DMS114 treated with DMSO at 0.1 percent for 48 hours (cell line): Measurements from ENCODE around the gene CATSPERB.
"Not testable (repeated sequence)": the region's sequence is repeated elsewhere in the genome, so short reads cannot be mapped to it uniquely, and the experiment has no call there.

Experiments
- DNase-seq: peaks from one replicate; lab custom pipeline; 2025; ENCODE audit not compliant: unreplicated experiment; lab: John Stamatoyannopoulos, UW

CATSPERB gene

GRCh38 chr14:91582761-91583160, 149.1 kb downstream of the CATSPERB start:
- DNase-seq = no peak

DNA sequence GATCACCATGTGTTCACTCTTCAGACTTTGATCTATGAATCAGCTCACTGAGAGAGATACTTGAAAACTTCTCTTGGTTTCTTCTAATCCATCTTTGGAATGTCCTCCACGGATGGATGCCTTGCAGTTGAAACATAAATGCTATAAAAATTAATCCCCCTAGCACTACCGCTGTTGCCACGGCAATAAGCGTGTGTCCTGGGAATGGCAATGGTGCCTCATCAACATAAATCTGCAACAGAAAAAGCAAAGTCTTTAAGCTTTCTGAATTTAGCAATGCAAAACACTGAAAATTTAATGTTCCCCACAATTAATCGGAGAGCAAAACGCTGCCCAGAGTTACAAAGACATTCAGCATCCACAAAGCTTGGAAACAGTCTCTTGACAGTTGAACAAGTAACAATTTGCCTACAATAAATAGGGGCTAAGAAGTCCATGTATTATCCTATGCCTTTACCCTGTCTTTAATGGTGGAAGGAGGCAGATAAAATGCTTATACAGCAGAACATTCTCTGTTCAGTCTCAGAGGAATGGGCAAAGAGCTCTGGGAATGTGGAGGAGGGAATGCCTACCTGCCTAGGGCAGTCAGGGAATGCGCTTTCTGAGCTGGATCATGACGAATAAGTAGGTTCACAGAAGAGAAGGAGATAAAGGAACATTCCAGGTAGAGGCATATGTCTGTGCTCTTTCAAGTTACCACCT, 150.9 kb downstream of the CATSPERB start:
- DNase-seq = no peak

DNA sequence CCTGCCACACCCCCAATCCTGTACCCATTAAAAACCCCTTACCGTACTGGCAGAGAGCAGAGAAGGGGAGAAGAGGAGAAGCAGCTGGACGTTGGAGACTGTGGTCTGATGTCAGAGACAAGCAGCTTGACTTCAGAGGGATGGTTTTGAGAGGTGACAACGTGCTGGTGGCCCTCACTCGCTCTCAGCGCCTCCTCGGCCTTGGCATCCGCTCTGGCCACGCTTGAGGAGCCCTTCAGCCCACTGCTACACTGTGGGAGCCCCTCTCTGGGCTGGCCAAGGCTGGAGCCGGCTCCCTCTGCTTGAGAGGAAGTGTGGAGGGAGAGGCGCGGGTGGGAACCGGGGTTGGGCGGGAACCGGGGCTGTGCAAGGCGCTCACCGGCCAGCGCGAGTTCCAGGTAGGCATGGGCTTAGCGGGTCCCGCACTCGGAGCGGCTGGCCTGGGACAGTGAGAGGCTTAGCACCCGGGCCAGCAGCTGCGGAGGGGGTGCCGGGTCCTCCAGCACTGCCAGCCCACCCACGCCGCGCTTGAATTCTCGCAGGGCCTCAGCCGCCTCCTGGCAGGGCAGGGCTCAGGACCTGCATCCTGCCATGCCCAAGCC, 154.2 kb downstream of the CATSPERB start:
- DNase-seq = no peak

DNA sequence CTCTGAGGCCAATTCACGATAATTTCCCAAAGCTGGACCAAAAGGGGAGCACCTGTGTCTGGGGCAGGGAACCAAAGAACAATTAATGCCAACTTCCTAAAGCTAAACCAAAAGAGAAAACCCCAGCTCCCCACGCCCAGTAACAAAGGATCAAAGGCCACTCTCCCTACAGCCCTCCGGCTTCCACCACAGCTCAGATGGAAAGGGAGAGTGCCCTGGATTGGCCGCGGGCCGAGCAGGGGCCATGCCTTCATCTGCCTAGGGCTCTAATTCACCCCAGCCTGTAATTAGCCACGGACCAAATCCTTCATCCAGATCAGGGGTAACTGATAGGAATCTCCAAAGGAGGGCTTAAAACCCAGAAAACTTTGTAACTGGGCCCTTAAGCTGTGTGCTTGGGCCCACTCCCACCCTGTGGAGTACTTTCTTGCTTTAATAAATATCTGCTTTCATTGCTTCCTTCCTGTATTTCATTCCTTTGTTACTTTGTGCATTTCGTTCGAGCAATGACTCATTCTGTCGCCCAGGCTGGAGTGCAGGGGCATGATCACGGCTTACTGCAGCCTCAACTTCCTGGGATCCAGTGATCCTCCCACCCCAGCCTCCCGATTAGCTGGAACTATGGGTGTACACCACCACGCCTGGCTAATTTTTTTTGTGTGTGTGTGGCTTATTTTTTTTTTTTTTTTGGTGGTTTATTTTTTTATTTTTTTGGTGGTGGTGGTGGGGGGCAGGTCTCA, 156.2 kb downstream of the CATSPERB start:
- DNase-seq = no peak

DNA sequence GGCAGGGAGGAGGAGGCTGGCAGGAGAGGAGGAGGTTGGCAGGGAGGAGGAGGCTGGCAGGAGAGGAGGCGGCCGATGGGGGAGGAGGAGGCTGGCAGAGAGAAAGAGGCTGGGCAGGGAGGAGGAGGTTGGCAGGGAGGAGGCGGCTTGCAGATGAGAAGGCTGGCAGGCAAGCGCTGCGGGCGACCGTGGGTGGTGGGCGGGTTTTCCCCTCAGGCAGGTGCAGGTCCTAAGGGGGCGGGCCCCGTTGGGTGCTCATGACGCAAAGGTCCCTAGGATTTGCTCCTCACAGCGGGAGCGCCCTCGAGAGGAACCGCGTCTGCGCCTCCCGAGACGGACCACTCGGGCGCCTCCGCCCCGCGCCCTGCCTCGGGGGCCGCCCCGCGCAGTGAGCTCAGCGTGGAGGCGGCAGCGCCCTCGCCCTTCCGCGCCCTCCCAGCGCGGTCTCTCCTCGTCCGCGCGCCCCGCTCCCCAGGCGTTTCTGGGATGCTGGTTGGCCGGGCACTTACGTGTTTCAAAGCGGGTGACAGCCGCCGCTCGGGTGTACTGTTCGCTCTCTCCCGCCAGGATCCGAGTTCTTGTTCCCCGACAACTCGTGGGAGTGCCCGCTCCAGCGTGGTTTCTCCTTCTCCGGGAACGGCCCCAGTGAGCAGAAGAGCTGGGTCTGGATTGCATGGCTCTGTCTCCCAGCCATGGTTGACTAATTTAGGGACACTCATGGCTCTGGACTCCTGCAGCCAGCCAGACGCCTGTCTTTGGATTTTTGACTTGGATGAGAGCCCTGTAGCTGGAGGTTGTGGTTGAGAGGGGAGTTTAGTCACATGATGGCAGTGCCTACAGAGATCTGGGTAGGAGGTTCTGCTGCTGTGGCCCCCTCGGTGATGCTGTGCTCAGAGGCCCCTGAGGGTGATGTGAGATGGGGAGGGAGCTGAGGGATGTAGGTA, 157.7 kb downstream of the CATSPERB start:
- DNase-seq = no peak

DNA sequence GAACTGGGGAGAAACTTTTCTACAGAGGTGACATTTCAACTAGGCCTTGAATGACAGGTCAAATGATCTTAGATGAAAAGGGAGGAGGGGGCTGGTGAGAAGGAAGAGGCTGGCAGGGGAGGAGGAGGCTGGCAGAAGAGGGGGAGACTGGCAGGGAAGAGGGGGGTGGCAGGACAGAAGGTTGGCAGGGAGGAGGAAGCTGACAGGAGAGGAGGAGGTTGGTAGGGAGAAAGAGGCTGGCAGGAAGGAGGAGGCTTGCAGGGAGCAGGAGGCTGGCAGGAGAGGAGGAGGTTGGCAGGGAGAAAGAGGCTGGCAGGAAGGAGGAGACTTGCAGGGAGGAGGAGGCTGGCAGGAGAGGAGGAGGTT, 158.4 kb downstream of the CATSPERB start:
- no peak for DNase-seq

DNA sequence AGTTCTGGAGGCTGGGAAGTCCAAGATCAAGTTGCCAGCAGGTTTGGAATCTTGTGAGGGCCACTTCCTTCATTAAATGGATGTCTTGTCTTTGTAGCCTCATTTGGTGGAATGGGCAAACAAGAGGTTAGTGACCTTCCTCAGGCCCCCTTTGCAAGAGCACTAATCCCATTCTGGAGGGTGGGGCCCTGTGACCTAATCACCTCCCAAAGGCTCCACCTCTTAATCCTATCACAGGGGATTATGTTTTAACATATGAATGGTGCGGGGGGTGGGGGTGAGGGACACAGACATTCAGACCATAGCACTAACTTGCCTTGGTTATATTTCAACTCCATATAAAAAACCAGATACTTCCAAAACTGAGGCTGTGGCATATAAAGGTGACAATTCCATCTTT, 161.9 kb downstream of the CATSPERB start:
- DNase-seq = no peak

DNA sequence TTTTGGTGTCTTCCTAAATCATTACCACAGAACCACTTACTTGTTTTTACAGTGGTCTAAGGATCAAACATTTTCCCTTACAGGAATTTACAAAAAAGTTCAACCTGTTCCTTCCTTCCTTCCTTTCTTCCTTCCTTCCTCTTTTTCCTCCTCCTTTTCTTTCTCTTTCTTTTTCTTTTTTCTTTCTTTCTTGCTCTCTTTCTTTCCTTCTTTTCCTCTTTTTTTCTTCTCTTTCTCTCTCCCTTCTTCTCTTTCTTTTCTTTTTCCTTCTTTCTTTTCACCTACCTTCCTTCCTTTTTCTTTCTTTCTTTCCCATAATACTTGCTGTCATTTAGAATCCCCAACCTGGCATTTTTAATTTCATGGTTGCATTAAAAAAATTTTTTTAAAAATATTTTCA, 162.6 kb downstream of the CATSPERB start:
- no peak for DNase-seq

DNA sequence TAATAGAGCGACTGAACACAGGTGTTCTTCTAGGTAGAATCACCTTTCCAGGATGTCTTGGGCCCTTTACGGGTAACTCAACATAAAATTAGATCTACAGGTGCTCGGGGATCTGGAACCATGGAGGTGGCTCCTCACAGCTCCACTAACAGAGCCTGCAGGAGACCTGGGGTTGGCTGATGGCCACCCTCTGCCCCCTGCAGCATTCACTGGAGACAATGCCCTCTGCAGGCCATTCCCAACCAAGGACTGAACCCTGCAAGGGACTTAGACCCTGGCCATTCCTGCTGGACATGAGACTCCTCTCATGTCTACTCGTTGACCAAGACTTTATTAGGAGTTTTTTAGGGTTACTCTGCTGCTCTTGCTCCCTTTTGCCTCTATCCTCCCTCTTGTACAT, 163.3 kb downstream of the CATSPERB start:
- DNase-seq = no peak

- DNase-seq = not testable (repeated sequence)
These were observed 164.1 kb downstream of the CATSPERB start for GRCh38 chr14:91567827-91568226.

- DNase-seq = no peak
These were observed 176.4 kb downstream of the CATSPERB start for GRCh38 chr14:91555531-91555930.

GRCh38 chr14:91554535-91555332, 177.2 kb downstream of the CATSPERB start:
- DNase-seq = no peak

- no peak for DNase-seq
These were observed 183.8 kb downstream of the CATSPERB start for GRCh38 chr14:91548108-91548507.

GRCh38 chr14:91545946-91546716, 185.8 kb downstream of the CATSPERB start:
- no peak for DNase-seq

- DNase-seq = no peak
These were observed 186.7 kb downstream of the CATSPERB start for GRCh38 chr14:91545204-91545603.

GRCh38 chr14:91536327-91536726, 195.6 kb downstream of the CATSPERB start:
- no peak for DNase-seq

DNA sequence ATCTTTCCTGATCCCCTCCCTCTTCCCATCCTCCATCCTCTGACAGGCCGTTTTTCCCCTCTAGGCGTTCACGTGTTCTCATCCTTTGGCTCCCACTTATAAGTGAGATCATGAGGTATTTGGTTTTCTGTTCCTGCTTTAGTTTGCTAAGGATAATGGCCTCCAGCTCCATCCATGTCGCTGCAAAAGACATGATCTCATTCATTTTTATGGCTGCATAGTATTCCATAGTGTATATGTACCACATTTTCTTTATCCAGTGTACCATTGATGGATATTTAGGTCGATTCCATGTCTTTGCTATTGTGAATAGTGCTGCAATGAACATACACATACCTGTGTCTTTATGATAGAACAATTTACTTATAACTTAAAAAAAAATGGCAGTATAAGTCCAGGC, 197.8 kb downstream of the CATSPERB start:
- DNase-seq = not testable (repeated sequence)

DNA sequence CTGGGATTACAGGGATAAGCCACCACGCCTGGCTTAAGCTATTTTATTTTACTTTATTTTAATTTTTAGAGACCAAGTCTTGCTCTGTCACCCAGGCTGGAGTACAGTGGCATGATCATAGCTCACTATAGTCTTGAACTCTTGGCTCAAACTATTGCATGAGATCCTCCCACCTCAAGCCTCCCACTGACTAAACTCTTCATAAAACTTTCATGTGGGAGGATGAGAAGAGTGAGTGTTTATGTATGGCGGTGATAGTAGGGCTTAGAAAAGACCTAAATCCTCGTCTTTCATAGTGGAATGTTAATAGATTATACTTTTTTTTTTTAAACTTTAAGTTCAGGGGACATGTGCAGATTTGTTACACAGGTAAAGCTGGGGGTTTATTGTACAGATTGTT, 198.3 kb downstream of the CATSPERB start:
- no peak for DNase-seq
